ENCODE results near the gene NECAP2. TPM values are rescaled to one million over a fixed set of nuclear protein-coding genes. Genes with fewer than 3 reads are reported as not detected.

Gene NECAP2
- total and polyA plus RNA-seq, 4 donors = 21.8 to 41.8 (median 26.2) TPM

GRCh38 chr1:16433030-16433429 is 7.5 kb upstream of the NECAP2 start:
- TF ChIP-seq NR2F2 (IDR thresholded peaks at IDR 0.05) (peak; percentile 89), HNF4A (conservative IDR thresholded peaks at IDR 0.05) (no peak), YY1 (IDR thresholded peaks at IDR 0.05) (no peak), ATF3 (IDR thresholded peaks at IDR 0.05) (no peak), FOXA2 (IDR thresholded peaks at IDR 0.05) (no peak), MAX (IDR thresholded peaks at IDR 0.05) (no peak)
- H3K36me3 ChIP-seq (ENCODE audit: control insufficient read depth in 4 of 4, insufficient read depth in 3 of 4, low read depth in 1 of 4, low read length in 3 of 4) = no peaks in the 10 kb centered on the region
- H3K4me1 ChIP-seq (ENCODE audit: control insufficient read depth in 4 of 4, insufficient read depth in 4 of 4, low read length in 3 of 4) = no peaks in the 10 kb centered on the region
- no peaks in the 10 kb centered on the region for H3K9me3 ChIP-seq (ENCODE audit: control insufficient read depth in 4 of 4, low read length in 3 of 4)
- DNase-seq (ENCODE audit: low spot score) = no peak
- no peaks in the 10 kb centered on the region for H3K27me3 ChIP-seq (ENCODE audit: control insufficient read depth in 4 of 4, insufficient read depth in 4 of 4, low read length in 3 of 4)
- 71% methylated on average over 9 of the region's 9 CpGs for WGBS
- no peak overlapping the region for H3K27ac ChIP-seq (ENCODE audit: low read depth in 1 of 2, low read length in 2 of 2)
- no peak overlapping the region for H3K4me3 ChIP-seq (ENCODE audit: low read depth in 1 of 3, low read length in 3 of 3)
- H3K9ac ChIP-seq (ENCODE audit: low read depth in 1 of 2, low read length in 2 of 2) = no peak overlapping the region

GRCh38 chr1:16434007-16434406 is 6.5 kb upstream of the NECAP2 start:
- Histone ChIP-seq H3K4me1 (ENCODE audit: control insufficient read depth in 4 of 4, insufficient read depth in 4 of 4, low read length in 3 of 4) (no peaks in the 10 kb centered on the region), H3K36me3 (ENCODE audit: control insufficient read depth in 4 of 4, insufficient read depth in 3 of 4, low read depth in 1 of 4, low read length in 3 of 4) (no peaks in the 10 kb centered on the region), H3K27me3 (ENCODE audit: control insufficient read depth in 4 of 4, insufficient read depth in 4 of 4, low read length in 3 of 4) (no peaks in the 10 kb centered on the region), H3K4me3 (ENCODE audit: low read depth in 1 of 3, low read length in 3 of 3) (no peak overlapping the region), H3K9me3 (ENCODE audit: control insufficient read depth in 4 of 4, low read length in 3 of 4) (no peaks in the 10 kb centered on the region), H3K27ac (ENCODE audit: low read depth in 1 of 2, low read length in 2 of 2) (no peak overlapping the region), H3K9ac (ENCODE audit: low read depth in 1 of 2, low read length in 2 of 2) (no peak overlapping the region)
- TF ChIP-seq FOXA1 (IDR thresholded peaks at IDR 0.05) (no peak), GABPA (IDR thresholded peaks at IDR 0.05 in 1 of 2, conservative IDR thresholded peaks at IDR 0.05 in 1 of 2) (no peak), MAX (IDR thresholded peaks at IDR 0.05) (no peak), RXRA (IDR thresholded peaks at IDR 0.05) (no peak), ZBTB33 (IDR thresholded peaks at IDR 0.05) (no peak), CTCF (IDR thresholded peaks at IDR 0.05; ENCODE audit: low read depth, low read length, missing input control) (no peak), YY1 (IDR thresholded peaks at IDR 0.05) (no peak)
- WGBS = 98% methylated on average over 4 of the region's 4 CpGs
- no peak for DNase-seq (ENCODE audit: low spot score)

- no peak for DNase-seq (ENCODE audit: low spot score)
These were observed 6.0 kb upstream of the NECAP2 start for GRCh38 chr1:16434501-16434900.

More at GRCh38 chr1:16434501-16434900, 6.0 kb upstream of the NECAP2 start:
- Histone ChIP-seq H3K27ac (ENCODE audit: low read depth in 1 of 2, low read length in 2 of 2) (no peak overlapping the region), H3K9ac (ENCODE audit: low read depth in 1 of 2, low read length in 2 of 2) (no peak overlapping the region), H3K9me3 (ENCODE audit: control insufficient read depth in 4 of 4, low read length in 3 of 4) (no peaks in the 10 kb centered on the region), H3K4me1 (ENCODE audit: control insufficient read depth in 4 of 4, insufficient read depth in 4 of 4, low read length in 3 of 4) (no peaks in the 10 kb centered on the region), H3K27me3 (ENCODE audit: control insufficient read depth in 4 of 4, insufficient read depth in 4 of 4, low read length in 3 of 4) (no peaks in the 10 kb centered on the region), H3K4me3 (ENCODE audit: low read depth in 1 of 3, low read length in 3 of 3) (no peak overlapping the region), H3K36me3 (ENCODE audit: control insufficient read depth in 4 of 4, insufficient read depth in 3 of 4, low read depth in 1 of 4, low read length in 3 of 4) (no peaks in the 10 kb centered on the region)
- TF ChIP-seq CTCF (IDR thresholded peaks at IDR 0.05; ENCODE audit: low read depth, low read length, missing input control) (no peak), ZBTB33 (IDR thresholded peaks at IDR 0.05) (no peak), TAF1 (conservative IDR thresholded peaks at IDR 0.05) (no peak), HNF4A (conservative IDR thresholded peaks at IDR 0.05) (no peak), SP1 (IDR thresholded peaks at IDR 0.05) (no peak), YY1 (IDR thresholded peaks at IDR 0.05) (no peak), RAD21 (IDR thresholded peaks at IDR 0.05) (no peak), NR2F2 (IDR thresholded peaks at IDR 0.05) (no peak), FOXA2 (IDR thresholded peaks at IDR 0.05) (no peak), FOXA1 (IDR thresholded peaks at IDR 0.05) (no peak), EGR1 (IDR thresholded peaks at IDR 0.05; ENCODE audit: low read depth in 2 of 2) (no peak), HNF4G (IDR thresholded peaks at IDR 0.05) (no peak), JUND (IDR thresholded peaks at IDR 0.05) (no peak), RXRA (IDR thresholded peaks at IDR 0.05) (no peak), MAX (IDR thresholded peaks at IDR 0.05) (no peak), GABPA (IDR thresholded peaks at IDR 0.05 in 1 of 2, conservative IDR thresholded peaks at IDR 0.05 in 1 of 2) (no peak), ATF3 (IDR thresholded peaks at IDR 0.05) (no peak)
- 68% methylated on average over 2 of the region's 2 CpGs for WGBS
